Measurements from ENCODE around the gene RBL2. TPM values are rescaled to one million over a fixed set of nuclear protein-coding genes. Genes with fewer than 3 reads are reported as not detected.

RBL2 gene
- total RNA-seq, 1 experiment from 2014 or later: 39.6 TPM

GRCh38 chr16:53507464-53508179 lies 73.4 kb downstream of the RBL2 start:
- BruUV-seq (replicated peaks): no TSS peak
- no peaks in the 10 kb centered on the region for H3K36me3 ChIP-seq (ENCODE audit: insufficient read depth, low read length, poor library complexity, severe bottlenecking)
- H3K4me1 ChIP-seq (ENCODE audit: insufficient read depth, low read length, poor library complexity, severe bottlenecking): peaks cover 10% of the 10 kb centered on the region
- intact Hi-C loops (cut with micrococcal nuclease; ENCODE audit: unreplicated experiment): loop anchor here (10.0 kb wide), 1 partner anchor 453 kb away; the partner anchor contains the start of genes CHD9 and CHD9NB
- ChIA-PET CTCF (no interaction called here), POLR2A (ENCODE audit: low non-redundant PET) (no interaction called here)
- no peak overlapping the region for H3K27ac ChIP-seq (ENCODE audit: low read depth, low read length, poor library complexity, severe bottlenecking)
- no peaks in the 10 kb centered on the region for H3K9me3 ChIP-seq (ENCODE audit: low read depth, low read length, poor library complexity, severe bottlenecking)
- H3K27me3 ChIP-seq (replicated peaks; ENCODE audit: insufficient read depth, low read depth, low read length, poor library complexity): no peaks in the 10 kb centered on the region
- H3K4me3 ChIP-seq (ENCODE audit: low read depth, low read length, poor library complexity, severe bottlenecking): no peak overlapping the region
- TF ChIP-seq CTCF (conservative IDR thresholded peaks at IDR 0.05; ENCODE audit: low read depth, low read length) (no peak), EZH2 (IDR thresholded peaks at IDR 0.05; ENCODE audit: borderline replicate concordance, low read depth, low read length, poor library complexity, severe bottlenecking) (no peak)
- no peak for DNase-seq (ENCODE audit: low spot score)

GRCh38 chr16:53509906-53510703 lies 75.8 kb downstream of the RBL2 start:
- H3K27me3 ChIP-seq (replicated peaks; ENCODE audit: insufficient read depth, low read depth, low read length, poor library complexity): no peaks in the 10 kb centered on the region
- TF ChIP-seq EZH2 (IDR thresholded peaks at IDR 0.05; ENCODE audit: borderline replicate concordance, low read depth, low read length, poor library complexity, severe bottlenecking) (no peak), CTCF (conservative IDR thresholded peaks at IDR 0.05; ENCODE audit: low read depth, low read length) (peak; percentile 96)
- H3K27ac ChIP-seq (ENCODE audit: low read depth, low read length, poor library complexity, severe bottlenecking): no peak overlapping the region
- H3K4me1 ChIP-seq (ENCODE audit: insufficient read depth, low read length, poor library complexity, severe bottlenecking): no peaks in the 10 kb centered on the region
- no peaks in the 10 kb centered on the region for H3K36me3 ChIP-seq (ENCODE audit: insufficient read depth, low read length, poor library complexity, severe bottlenecking)
- intact Hi-C loops (cut with micrococcal nuclease; ENCODE audit: unreplicated experiment): loop anchor here (5.0 to 10.0 kb wide), 3 partner anchors 155 to 1443 kb away; partner anchors contain the start of genes CHD9 and CHD9NB
- CTCF ChIA-PET: interaction anchor here (0.5 to 0.8 kb wide), 2 partner anchors 233 to 533 kb away, joined by 3 to 4 read pairs; no protein-coding TSS in a partner anchor
- H3K9me3 ChIP-seq (ENCODE audit: low read depth, low read length, poor library complexity, severe bottlenecking): no peaks in the 10 kb centered on the region
- BruUV-seq (replicated peaks): no TSS peak
- POLR2A ChIA-PET (ENCODE audit: low non-redundant PET): interaction anchor here (0.5 kb wide), 1 partner anchor 921 kb away, joined by 3 read pairs; no protein-coding TSS in a partner anchor
- no peak overlapping the region for H3K4me3 ChIP-seq (ENCODE audit: low read depth, low read length, poor library complexity, severe bottlenecking)
- DNase-seq (ENCODE audit: low spot score): peak; percentile 74

- no peak for DNase-seq (ENCODE audit: low spot score)
- H3K27ac ChIP-seq (ENCODE audit: low read depth, low read length, poor library complexity, severe bottlenecking): no peak overlapping the region
- no peak for TF ChIP-seq EZH2 (IDR thresholded peaks at IDR 0.05; ENCODE audit: borderline replicate concordance, low read depth, low read length, poor library complexity, severe bottlenecking)
- CTCF ChIA-PET: no interaction called here
- no peaks in the 10 kb centered on the region for H3K27me3 ChIP-seq (replicated peaks; ENCODE audit: insufficient read depth, low read depth, low read length, poor library complexity)
- POLR2A ChIA-PET (ENCODE audit: low non-redundant PET): interaction anchor here (0.5 kb wide), 1 partner anchor 921 kb away, joined by 3 read pairs; no protein-coding TSS in a partner anchor
- intact Hi-C loops (cut with micrococcal nuclease; ENCODE audit: unreplicated experiment): loop anchor here (5.0 to 10.0 kb wide), 2 partner anchors 156 to 1443 kb away; no protein-coding TSS in a partner anchor
- BruUV-seq (replicated peaks): no TSS peak
- H3K9me3 ChIP-seq (ENCODE audit: low read depth, low read length, poor library complexity, severe bottlenecking): no peaks in the 10 kb centered on the region
- H3K4me1 ChIP-seq (ENCODE audit: insufficient read depth, low read length, poor library complexity, severe bottlenecking): no peaks in the 10 kb centered on the region
- H3K36me3 ChIP-seq (ENCODE audit: insufficient read depth, low read length, poor library complexity, severe bottlenecking): no peaks in the 10 kb centered on the region
- H3K4me3 ChIP-seq (ENCODE audit: low read depth, low read length, poor library complexity, severe bottlenecking): no peak overlapping the region
These were observed 76.4 kb downstream of the RBL2 start for GRCh38 chr16:53510704-53511070.

All from A673 (cell line).